ENCODE results near the gene HYAL2. TPM values are rescaled to one million over a fixed set of nuclear protein-coding genes. Genes with fewer than 3 reads are reported as not detected.

Gene HYAL2
- total and polyA plus RNA-seq, 9 donors = 10.9 to 81.6 (median 41.2) TPM

DNA sequence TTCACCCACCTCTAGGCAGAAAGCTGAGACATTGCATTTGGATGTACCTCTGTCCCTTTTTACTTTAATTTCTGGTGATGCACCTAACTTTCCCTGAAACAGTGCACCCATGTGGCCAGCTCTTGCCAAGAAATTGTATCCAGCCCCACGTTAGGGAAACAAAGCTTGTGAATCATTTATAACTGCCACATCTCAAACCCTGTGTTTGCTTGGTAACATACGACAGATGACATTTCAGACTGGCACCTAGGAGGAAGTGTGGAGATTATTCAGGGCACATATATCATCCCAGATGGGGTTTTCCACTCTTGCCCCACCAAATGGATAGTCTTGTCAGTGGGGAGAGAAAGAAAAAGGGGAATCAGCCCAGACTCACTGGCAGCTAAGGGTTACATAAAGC, 30.2 kb upstream of the HYAL2 start:
- no peaks in the 10 kb centered on the region for H3K27me3 ChIP-seq
- DNase-seq = no peak
- TF ChIP-seq POLR2A (IDR thresholded peaks at IDR 0.05) (no peak), EP300 (IDR thresholded peaks at IDR 0.05) (no peak)
- TF ChIP-seq, protein P1, sequence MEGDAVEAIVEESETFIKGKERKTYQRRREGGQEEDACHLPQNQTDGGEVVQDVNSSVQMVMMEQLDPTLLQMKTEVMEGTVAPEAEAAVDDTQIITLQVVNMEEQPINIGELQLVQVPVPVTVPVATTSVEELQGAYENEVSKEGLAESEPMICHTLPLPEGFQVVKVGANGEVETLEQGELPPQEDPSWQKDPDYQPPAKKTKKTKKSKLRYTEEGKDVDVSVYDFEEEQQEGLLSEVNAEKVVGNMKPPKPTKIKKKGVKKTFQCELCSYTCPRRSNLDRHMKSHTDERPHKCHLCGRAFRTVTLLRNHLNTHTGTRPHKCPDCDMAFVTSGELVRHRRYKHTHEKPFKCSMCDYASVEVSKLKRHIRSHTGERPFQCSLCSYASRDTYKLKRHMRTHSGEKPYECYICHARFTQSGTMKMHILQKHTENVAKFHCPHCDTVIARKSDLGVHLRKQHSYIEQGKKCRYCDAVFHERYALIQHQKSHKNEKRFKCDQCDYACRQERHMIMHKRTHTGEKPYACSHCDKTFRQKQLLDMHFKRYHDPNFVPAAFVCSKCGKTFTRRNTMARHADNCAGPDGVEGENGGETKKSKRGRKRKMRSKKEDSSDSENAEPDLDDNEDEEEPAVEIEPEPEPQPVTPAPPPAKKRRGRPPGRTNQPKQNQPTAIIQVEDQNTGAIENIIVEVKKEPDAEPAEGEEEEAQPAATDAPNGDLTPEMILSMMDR (IDR thresholded peaks at IDR 0.05) = no peak
- no peaks in the 10 kb centered on the region for H3K9me3 ChIP-seq
- H3K4me1 ChIP-seq (ENCODE audit: insufficient read depth) = peaks cover 24% of the 10 kb centered on the region
- intact Hi-C loops (cut with DNase I) = loop anchor here in 2 of 4 donors (5.0 to 10.0 kb wide), 2 partner anchors 252 to 255 kb away; no protein-coding TSS in a partner anchor
- no peaks in the 10 kb centered on the region for H3K36me3 ChIP-seq
- WGBS, 3 donors = 46 to 53% (median 51%) methylated on average over 2 of the region's 2 CpGs
- no peak overlapping the region for H3K27ac ChIP-seq
- H3K4me3 ChIP-seq = no peak overlapping the region

- no peak for TF ChIP-seq EP300 (IDR thresholded peaks at IDR 0.05)
- TF ChIP-seq, protein P1 (IDR thresholded peaks at IDR 0.05) = no peak
- no peak for TF ChIP-seq POLR2A (IDR thresholded peaks at IDR 0.05)
- H3K4me3 ChIP-seq = peak overlapping the region; percentile 75
- DNase-seq = no peak
- no peaks in the 10 kb centered on the region for H3K27me3 ChIP-seq
- intact Hi-C loops (cut with DNase I) = loop anchor here in 2 of 4 donors (5.0 to 10.0 kb wide), 2 partner anchors 253 to 256 kb away; no protein-coding TSS in a partner anchor
- H3K36me3 ChIP-seq = no peaks in the 10 kb centered on the region
- peaks cover 13% of the 10 kb centered on the region for H3K4me1 ChIP-seq (ENCODE audit: insufficient read depth)
- 30 to 36% (median 33%) methylated on average over 11 of the region's 11 CpGs for WGBS, 3 donors
- no peaks in the 10 kb centered on the region for H3K9me3 ChIP-seq
- H3K27ac ChIP-seq = peak overlapping the region in 1 of 2 donors; percentile 87
Observed at GRCh38 chr3:50351323-50351697, 28.8 kb upstream of the HYAL2 start.

GRCh38 chr3:50350527-50351322, 28.2 kb upstream of the HYAL2 start, which contains the start of the genes CYB561D2 and NPRL2:
Gene CYB561D2 (plus strand): TSS chr3:50350862. CDS start chr3:50351434, 572 bp downstream.
Gene NPRL2 (minus strand): TSS chr3:50350775. CDS start chr3:50350652, 123 bp downstream.
- Histone ChIP-seq H3K4me3 (peak within 1 kb of the TSS; percentile 75), H3K9me3 (no peaks in the 10 kb centered on the region), H3K36me3 (no peaks in the 10 kb centered on the region), H3K27me3 (no peaks in the 10 kb centered on the region), H3K27ac (peak within 1 kb of the TSS; percentile 77 to 87), H3K4me1 (ENCODE audit: insufficient read depth) (peaks cover 11% of the 10 kb centered on the region)
- intact Hi-C loops (cut with DNase I) = loop anchor here in 2 of 4 donors (5.0 to 10.0 kb wide), 2 partner anchors 254 to 257 kb away; no protein-coding TSS in a partner anchor
- TF ChIP-seq POLR2A (IDR thresholded peaks at IDR 0.05) (peak; percentile 65), EP300 (IDR thresholded peaks at IDR 0.05) (no peak)
- peak; percentile 94 to 95 (median 94) for DNase-seq
- 0% methylated on average over 33 to 64 of the region's 64 CpGs for WGBS, 3 donors

GRCh38 chr3:50350213-50350526, 27.6 kb upstream of the HYAL2 start:
- H3K27ac ChIP-seq = peak overlapping the region; percentile 77 to 87
- intact Hi-C loops (cut with DNase I) = loop anchor here in 2 of 4 donors (5.0 to 10.0 kb wide), 2 partner anchors 255 to 257 kb away; no protein-coding TSS in a partner anchor
- no peaks in the 10 kb centered on the region for H3K9me3 ChIP-seq
- TF ChIP-seq POLR2A (IDR thresholded peaks at IDR 0.05) (no peak), EP300 (IDR thresholded peaks at IDR 0.05) (no peak)
- TF ChIP-seq, protein P1 (IDR thresholded peaks at IDR 0.05) = no peak
- peaks cover 16% of the 10 kb centered on the region for H3K4me1 ChIP-seq (ENCODE audit: insufficient read depth)
- WGBS, 3 donors = 1 to 2% (median 1%) methylated on average over 7 of the region's 7 CpGs
- peak overlapping the region; percentile 75 for H3K4me3 ChIP-seq
- DNase-seq = no peak
- H3K36me3 ChIP-seq = no peaks in the 10 kb centered on the region
- H3K27me3 ChIP-seq = no peaks in the 10 kb centered on the region

All from ovary (tissue), 9 donors.